IPS-18c (cell line): ENCODE measurements around the gene NDUFAF7.
"Not testable (repeated sequence)": the region's sequence is repeated elsewhere in the genome, so short reads cannot be mapped to it uniquely, and the experiment has no call there.

Experiments
- H3K4me3 ChIP-seq: 2 replicates; pipeline ENCODE4 v1.7.0; 2013; ENCODE audit warnings: low read depth, mild to moderate bottlenecking, low read length, moderate library complexity; ENCODE audit not compliant: insufficient read depth
- H3K9me3 ChIP-seq: one replicate; pipeline ENCODE4 v1.6.1; 2013; ENCODE audit warnings: mild to moderate bottlenecking, low read length, moderate library complexity; ENCODE audit not compliant: control insufficient read depth, insufficient read depth

NDUFAF7 gene

DNA sequence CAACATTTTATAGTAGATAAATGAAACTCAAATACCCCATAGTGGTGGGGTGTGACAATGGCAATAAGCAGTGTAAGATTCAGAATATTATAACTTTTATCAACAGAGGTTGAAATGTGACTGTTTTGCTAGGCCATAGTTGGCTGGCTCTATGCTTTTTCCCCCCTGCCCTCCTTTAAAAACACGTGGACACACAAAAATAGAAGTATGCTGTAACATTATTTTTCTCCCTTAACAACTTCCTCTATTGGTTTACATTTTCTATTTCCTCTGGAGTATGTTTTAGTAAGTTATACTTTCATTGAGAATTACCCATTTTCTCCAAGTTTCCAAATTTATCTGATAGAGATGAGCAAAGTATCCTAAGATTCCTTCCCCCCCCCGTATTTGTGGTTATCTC, 31.1 kb downstream of the NDUFAF7 start:
- Histone ChIP-seq H3K4me3 (no peak overlapping the region), H3K9me3 (no peaks in the 10 kb centered on the region)

DNA sequence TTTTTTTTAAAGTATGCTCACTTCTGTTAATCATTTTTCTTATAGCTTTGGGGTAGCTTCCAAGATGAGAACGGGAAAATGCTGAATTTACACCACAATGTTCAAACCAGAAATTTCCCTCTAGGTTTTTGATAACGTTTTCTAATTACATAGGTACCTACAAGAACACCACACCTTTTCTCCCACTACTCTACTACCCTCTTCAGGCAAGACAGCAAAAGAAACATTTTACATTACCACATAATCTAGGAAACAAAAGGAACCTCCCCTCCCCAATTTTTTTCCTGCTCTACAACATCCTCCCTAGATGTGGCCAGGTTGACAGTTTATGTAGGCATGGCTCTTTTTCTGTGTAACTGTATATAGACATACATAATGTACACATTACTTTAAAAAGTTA, 32.4 kb downstream of the NDUFAF7 start:
- H3K4me3 ChIP-seq, result no peak overlapping the region
- H3K9me3 ChIP-seq, result no peaks in the 10 kb centered on the region

DNA sequence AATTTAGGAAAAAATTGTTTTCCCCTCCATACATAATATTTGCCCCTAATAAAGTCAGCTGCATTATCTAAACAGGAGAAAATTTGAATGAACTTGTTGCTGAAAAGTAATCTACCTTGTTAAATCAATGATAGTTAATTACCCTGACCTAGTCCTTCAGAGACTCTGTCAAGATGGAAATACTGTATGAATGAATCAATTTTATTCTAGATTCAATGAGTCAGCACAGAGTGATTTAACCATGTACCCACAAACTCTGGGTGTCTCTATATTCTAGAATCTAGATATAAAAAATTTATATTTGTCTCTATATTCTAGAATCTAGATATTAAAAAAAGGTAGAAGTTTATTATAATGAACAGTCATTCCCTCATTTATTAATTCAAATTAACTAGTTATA, 36.2 kb downstream of the NDUFAF7 start:
- H3K9me3 ChIP-seq, result no peaks in the 10 kb centered on the region
- no peak overlapping the region for H3K4me3 ChIP-seq

DNA sequence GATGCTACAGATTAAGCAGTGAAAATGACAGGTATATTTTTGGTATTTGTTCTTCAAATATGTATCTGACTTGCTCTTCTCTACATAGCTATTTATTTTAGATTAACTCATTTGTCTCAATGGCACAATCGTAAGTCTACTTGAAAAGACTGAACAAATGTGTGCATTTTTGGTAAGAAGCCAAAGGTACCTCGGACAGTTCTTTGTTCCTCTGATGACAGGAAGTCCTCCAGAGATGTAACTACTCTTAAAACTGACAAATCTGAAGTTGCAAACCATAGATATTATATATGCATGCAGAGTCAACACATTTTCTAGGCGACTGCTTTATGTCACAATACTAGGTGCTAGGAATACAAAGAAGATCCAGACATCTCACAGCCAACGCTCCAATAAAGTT, 36.7 kb downstream of the NDUFAF7 start:
- Histone ChIP-seq H3K4me3 (no peak overlapping the region), H3K9me3 (no peaks in the 10 kb centered on the region)

DNA sequence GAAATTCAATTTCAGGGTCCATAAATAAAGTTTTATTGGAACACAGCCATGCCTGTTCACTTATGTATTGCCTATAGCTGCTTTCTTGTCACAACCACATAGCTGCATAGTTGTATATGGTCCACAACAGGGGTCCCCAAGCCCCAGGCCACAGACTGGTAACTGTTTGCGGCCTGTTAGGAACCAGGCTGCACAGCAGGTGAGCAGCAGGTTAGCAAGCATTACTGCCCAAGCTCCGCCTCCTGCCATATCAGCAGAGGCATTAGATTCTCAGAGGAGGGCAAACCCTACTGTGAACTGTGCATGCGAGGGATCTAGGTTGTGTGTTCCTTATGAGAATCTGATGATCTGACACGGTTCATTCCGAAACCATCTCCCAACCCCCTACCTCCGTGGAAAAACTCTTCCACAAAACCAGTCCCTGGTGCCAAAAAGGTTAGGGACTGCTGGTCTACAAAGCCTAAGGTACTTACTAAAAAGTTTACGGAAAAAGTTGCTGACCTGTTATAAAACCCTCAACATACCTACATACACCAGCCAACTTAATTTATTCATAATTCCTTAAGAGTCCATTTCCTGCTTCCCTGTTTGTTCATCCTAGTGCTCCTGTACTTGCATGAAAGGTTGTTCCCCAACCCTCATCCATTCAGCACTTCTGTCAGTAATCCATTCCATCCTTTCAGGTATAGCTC, 40.1 kb downstream of the NDUFAF7 start:
- no peak overlapping the region for H3K4me3 ChIP-seq
- H3K9me3 ChIP-seq, result no peaks in the 10 kb centered on the region

DNA sequence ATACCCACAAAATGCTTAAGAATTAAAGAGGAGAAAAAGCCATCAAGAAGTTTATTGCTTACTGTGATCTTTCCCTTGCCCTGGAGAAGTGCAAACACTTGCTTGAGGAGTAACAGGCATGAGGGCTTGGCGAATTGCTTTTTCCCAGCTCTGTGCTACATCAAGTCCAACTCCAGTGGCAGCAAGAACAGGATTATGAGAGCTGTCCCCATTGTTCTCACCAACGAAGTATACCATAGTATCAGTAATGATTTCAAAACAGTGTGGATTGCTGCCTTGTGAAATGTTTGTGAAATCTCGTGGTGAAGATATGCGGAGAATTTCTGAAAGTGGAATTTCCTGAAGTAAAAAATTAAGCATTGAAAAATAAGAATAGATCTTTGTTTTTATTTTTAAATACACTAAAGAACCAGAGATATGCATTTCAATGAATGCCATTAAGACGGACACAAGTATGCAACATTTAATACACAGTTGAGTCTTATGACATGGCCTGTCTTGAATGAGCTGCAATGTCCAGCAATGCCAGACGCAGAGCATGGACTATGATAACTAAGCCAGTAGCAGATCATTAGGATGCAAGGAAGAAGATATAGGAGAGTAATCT, 43.0 kb downstream of the NDUFAF7 start:
- Histone ChIP-seq H3K9me3 (no peaks in the 10 kb centered on the region), H3K4me3 (no peak overlapping the region)

DNA sequence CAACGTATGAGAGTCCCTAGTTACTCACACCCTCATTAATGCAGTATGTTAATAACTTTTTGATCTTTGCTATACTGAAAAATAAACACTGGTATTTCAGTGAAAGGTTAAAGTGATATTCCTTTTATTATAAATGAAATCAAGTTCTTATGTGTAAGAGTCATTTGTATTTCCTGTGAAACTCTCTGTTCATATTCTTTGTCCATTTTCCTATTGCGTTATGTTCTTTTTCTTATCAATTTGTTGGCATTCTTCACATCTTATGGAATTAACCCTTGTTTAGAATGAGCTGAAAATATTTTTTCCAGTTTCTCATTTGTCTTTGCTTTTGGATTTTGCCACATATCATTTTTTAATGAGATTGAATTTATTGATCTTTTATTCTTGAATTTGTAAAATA, 44.8 kb downstream of the NDUFAF7 start:
- H3K9me3 ChIP-seq, result no peaks in the 10 kb centered on the region
- H3K4me3 ChIP-seq, result no peak overlapping the region

DNA sequence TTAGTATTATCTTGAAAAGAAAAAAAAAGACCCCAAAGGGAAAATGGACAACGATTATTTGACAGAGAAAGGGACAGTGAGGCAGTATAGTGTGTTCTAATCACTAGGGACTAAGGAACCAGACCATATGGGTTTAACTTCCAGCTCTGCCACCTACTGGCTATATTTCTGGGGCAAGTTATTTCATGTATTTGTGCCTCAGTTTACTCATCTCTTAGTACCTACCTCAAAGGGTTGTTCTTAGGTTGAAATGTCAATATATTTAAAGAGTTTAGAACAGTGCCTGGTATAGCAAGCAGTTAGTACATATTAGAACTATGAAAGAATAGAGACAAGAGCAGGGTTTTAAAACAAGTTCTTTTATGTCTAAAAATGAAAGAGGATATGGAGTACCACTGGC, 50.5 kb downstream of the NDUFAF7 start:
- H3K4me3 ChIP-seq, result no peak overlapping the region
- no peaks in the 10 kb centered on the region for H3K9me3 ChIP-seq

DNA sequence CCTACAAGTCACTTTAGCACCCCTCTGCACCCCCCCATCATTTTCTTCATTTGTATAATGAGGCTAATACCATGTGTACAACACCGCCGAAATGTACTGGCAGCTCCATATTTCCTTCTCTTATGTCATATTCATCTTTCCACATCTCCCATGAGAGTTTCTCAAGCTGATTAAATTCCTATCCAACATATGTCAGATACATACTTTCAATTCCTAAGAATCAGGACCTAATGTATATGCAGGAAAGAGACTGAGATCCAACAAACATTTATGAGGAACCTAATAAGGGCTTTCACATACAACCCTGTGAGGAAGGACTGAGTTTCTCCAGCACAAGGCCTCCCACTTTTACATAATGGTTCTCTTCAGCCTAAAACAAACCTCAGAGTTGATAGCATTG, 51.3 kb downstream of the NDUFAF7 start:
- Histone ChIP-seq H3K4me3 (no peak overlapping the region), H3K9me3 (no peaks in the 10 kb centered on the region)

DNA sequence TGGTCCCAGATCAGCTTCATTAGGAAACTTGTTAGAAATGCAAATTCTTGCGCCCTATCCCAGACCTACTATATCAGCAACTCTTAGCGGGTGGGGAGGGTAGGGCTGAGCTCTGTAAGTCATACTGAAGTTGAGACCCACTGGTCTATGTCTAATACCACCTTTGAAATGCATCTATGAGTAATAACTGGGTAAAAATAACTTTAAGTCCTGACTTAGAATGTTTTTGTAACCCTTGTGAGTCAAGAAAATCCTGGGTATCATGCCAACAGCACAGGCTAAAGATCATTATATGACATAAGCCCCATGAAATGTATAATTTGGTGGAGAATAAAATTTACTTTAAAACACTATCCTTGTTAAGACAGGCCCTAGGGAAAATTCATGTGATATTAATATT, 51.7 kb downstream of the NDUFAF7 start:
- no peaks in the 10 kb centered on the region for H3K9me3 ChIP-seq

DNA sequence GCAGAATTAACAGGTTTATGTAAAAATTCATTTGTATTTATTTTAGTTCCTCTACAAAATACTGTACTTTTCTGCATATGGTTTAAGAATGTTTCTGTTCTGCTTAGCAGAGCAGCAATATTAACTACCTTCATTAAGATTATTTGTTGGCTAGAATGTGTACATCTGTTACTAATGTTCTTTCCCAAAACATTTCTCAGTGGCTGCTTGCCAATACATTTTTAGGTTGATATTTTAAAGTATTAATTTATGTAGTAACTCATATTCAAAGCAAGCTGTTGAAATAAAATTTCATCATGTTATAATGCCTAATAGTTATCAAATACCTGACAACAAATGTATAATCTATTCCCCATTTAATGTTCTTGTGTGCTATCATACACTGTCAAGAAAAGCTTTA, 52.9 kb downstream of the NDUFAF7 start:
- H3K9me3 ChIP-seq, result no peaks in the 10 kb centered on the region
- no peak overlapping the region for H3K4me3 ChIP-seq

More for the DNA sequence above, 51.7 kb downstream of the NDUFAF7 start:
- H3K4me3 ChIP-seq, result no peak overlapping the region

DNA sequence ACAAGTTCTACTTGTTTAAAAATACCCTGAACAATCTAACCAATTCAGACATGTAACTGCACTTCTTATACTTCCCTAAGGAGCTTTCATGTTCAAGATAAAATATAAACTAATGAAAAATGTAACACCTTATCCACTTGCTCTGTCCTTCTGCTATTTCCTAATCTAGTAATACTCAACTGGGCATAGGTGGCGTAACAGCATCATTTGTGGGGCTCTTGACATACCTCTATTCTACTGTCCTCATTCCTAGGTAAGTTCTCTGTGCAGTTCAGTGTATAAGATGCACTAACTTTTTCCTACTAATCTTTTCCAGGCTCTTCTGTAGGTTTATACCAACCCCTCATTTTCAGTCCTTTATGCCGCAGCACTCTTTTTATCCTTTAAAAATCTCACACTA, 56.5 kb downstream of the NDUFAF7 start:
- no peaks in the 10 kb centered on the region for H3K9me3 ChIP-seq
- no peak overlapping the region for H3K4me3 ChIP-seq

DNA sequence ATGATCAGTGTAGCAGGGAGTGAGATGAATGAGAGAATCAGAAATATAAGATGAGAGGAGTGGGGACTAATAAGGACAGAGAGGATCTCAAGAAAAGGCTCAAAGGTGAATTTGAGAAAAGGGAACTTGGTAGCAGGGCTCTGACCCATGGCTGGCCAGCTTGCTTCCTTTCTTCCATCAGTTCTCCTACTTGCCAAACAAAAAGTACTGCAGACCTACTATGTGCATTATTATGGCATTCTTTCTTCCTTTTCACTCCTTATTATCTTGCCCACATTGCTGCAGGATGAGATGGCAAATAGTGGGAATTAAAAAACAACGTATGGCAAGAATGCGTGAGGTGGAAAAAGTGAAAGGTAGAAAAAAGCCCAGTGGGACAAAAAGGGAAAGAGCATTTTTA, 60.2 kb downstream of the NDUFAF7 start:
- no peak overlapping the region for H3K4me3 ChIP-seq

DNA sequence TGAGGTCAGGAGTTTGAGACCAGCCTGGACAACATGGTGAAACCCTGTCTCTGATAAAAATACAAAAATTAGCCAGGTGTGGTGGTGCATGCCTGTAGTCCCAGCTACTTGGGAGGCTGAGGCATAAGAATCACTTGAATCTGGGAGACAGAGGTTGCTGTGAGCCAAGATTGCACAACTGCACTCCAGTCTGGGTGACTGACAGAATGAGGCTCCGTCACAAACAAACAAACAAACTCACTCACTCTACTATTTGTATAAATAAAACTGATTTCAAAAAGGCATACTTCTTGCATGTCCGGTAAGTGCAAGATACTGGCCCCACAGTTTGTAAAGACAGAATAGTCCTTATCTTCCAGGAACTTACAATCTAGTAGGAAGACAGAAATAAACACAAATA, 63.4 kb downstream of the NDUFAF7 start:
- not testable (repeated sequence) for H3K4me3 ChIP-seq, H3K9me3 ChIP-seq

More for the DNA sequence above, 60.2 kb downstream of the NDUFAF7 start:
- H3K9me3 ChIP-seq, result no peaks in the 10 kb centered on the region

DNA sequence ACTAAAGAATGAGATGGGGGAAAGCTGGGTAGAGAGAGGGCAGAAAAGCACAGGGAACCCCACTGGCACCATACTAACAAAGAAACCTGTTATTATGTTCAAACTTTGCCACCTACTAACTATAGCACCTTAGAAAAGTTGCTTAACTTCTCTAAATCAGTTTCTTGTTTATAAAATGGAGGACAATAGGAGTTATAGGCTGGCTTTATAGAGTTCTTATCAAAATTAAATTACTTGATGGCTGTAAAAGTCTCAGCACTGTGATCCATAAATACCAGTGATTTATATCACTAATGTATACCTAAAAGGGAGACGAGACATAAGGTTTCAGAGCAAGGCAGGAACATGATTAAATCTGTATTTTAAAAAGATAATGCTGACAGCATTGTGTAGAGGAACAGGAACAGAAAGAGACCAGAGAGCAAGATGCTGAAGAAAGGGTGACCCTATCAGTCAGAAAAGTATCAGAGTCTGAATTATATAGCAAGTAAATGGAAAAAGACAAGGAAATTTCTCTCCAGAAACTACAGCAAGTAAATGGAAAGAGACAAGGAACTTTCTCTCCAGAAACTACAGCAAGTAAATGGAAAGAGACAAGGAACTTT, 64.1 kb downstream of the NDUFAF7 start:
- Histone ChIP-seq H3K4me3 (no peak overlapping the region), H3K9me3 (no peaks in the 10 kb centered on the region)

DNA sequence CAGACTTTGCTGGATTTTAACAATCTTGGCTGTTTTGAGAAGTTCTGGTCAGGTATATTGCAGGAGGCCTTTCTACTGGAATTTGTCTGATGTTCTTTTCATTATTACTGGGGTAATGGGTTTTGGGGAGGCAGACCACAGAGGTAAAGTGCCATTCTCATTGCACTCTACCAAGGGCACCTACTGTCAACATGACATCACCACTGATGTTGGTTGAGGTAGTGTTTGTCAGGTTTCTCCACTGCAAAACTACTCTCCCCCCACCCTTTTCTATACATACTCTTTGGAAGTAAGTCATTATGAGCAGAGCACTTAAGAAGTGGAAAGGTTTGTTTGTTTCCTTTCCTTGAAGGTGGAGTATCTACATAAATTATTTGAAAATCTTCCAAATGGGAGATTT, 66.2 kb downstream of the NDUFAF7 start:
- Histone ChIP-seq H3K4me3 (no peak overlapping the region), H3K9me3 (no peaks in the 10 kb centered on the region)
